SH-SY5Y (cell line): Measurements from ENCODE around the gene WDR48.

Source experiments
- GATA2 ChIP-seq: IDR thresholded peaks from 2 replicates; pipeline ENCODE4 v1.6.1; 2011; ENCODE audit warnings: mild to moderate bottlenecking, low read depth, low read length
- GATA3 ChIP-seq: IDR thresholded peaks from 2 replicates; pipeline ENCODE4 v1.6.1; 2011; ENCODE audit warnings: low read depth, mild to moderate bottlenecking, low read length, moderate library complexity

DNA sequence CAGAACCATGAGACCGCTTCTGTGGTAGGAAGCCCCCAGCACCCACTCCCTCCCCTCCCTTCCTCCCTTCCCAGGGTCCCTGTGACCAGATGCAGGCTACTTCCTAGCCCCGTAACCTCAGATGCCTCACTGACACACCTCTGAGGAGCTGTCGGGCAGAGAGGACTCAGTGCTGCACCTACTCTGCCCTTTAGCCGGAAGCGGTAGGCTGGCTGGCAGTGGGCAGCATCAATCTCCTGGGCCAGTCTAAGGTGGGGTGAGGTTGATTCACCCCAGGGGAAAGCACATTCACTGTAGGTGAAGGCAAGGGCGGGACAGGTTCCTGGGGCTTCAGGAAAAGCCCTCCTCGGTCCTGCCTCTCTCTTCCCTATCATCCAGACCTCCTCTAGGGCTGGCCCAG lies 82.5 kb downstream of the WDR48 start:
- TF ChIP-seq GATA2, result no peak
- no peak for TF ChIP-seq GATA3
